ENCODE data around the gene SGCD.

Gene SGCD

GRCh38 chr5:156735477-156735876 lies 408.5 kb downstream of the SGCD start:
- no peak for DNase-seq
- no peak for TF ChIP-seq CTCF (IDR thresholded peaks at IDR 0.05; ENCODE audit: low read depth, low read length)
- no peak overlapping the region for H3K4me3 ChIP-seq (ENCODE audit: low read depth, low read length)
- H3K27me3 ChIP-seq, result no peaks in the 10 kb centered on the region
- no peaks in the 10 kb centered on the region for H3K4me1 ChIP-seq
- no peaks in the 10 kb centered on the region for H3K36me3 ChIP-seq
- H3K9me3 ChIP-seq, result no peaks in the 10 kb centered on the region; the same call in 1 of the 2 replicates

- DNase-seq, result no peak
- no peak overlapping the region for H3K4me3 ChIP-seq (ENCODE audit: low read depth, low read length)
- no peaks in the 10 kb centered on the region for H3K27me3 ChIP-seq
- no peak for TF ChIP-seq CTCF (IDR thresholded peaks at IDR 0.05; ENCODE audit: low read depth, low read length)
- H3K36me3 ChIP-seq, result no peaks in the 10 kb centered on the region
- H3K4me1 ChIP-seq, result no peaks in the 10 kb centered on the region
- no peaks in the 10 kb centered on the region; the same call in 1 of the 2 replicates for H3K9me3 ChIP-seq
These were observed 414.6 kb downstream of the SGCD start for GRCh38 chr5:156741516-156741915.

GRCh38 chr5:156753846-156754245 lies 426.9 kb downstream of the SGCD start:
- no peaks in the 10 kb centered on the region for H3K4me1 ChIP-seq
- DNase-seq, result no peak
- TF ChIP-seq CTCF (IDR thresholded peaks at IDR 0.05; ENCODE audit: low read depth, low read length), result no peak
- no peaks in the 10 kb centered on the region for H3K9me3 ChIP-seq
- H3K4me3 ChIP-seq (ENCODE audit: low read depth, low read length), result no peak overlapping the region
- no peaks in the 10 kb centered on the region for H3K27me3 ChIP-seq
- no peaks in the 10 kb centered on the region for H3K36me3 ChIP-seq

GRCh38 chr5:156755421-156756087 lies 428.6 kb downstream of the SGCD start:
- Histone ChIP-seq H3K36me3 (no peaks in the 10 kb centered on the region), H3K27me3 (no peaks in the 10 kb centered on the region), H3K4me3 (ENCODE audit: low read depth, low read length) (no peak overlapping the region), H3K4me1 (no peaks in the 10 kb centered on the region), H3K9me3 (no peaks in the 10 kb centered on the region)
- DNase-seq, result no peak
- TF ChIP-seq CTCF (IDR thresholded peaks at IDR 0.05; ENCODE audit: low read depth, low read length), result no peak

GRCh38 chr5:156758011-156758791 lies 431.2 kb downstream of the SGCD start:
- DNase-seq, result no peak
- TF ChIP-seq CTCF (IDR thresholded peaks at IDR 0.05; ENCODE audit: low read depth, low read length), result no peak
- H3K4me1 ChIP-seq, result no peaks in the 10 kb centered on the region
- no peaks in the 10 kb centered on the region; the same call in 1 of the 2 replicates for H3K9me3 ChIP-seq
- no peaks in the 10 kb centered on the region for H3K27me3 ChIP-seq
- no peak overlapping the region for H3K4me3 ChIP-seq (ENCODE audit: low read depth, low read length)
- no peaks in the 10 kb centered on the region for H3K36me3 ChIP-seq

GRCh38 chr5:156759156-156759555 lies 432.2 kb downstream of the SGCD start:
- TF ChIP-seq CTCF (IDR thresholded peaks at IDR 0.05; ENCODE audit: low read depth, low read length), result no peak
- Histone ChIP-seq H3K9me3 (no peaks in the 10 kb centered on the region; the same call in 1 of the 2 replicates), H3K4me1 (no peaks in the 10 kb centered on the region), H3K4me3 (ENCODE audit: low read depth, low read length) (no peak overlapping the region), H3K27me3 (no peaks in the 10 kb centered on the region), H3K36me3 (no peaks in the 10 kb centered on the region)
- DNase-seq, result no peak

Data from BE2C (cell line).